ENCODE measurements around the gene DPP6. TPM values are rescaled to one million over a fixed set of nuclear protein-coding genes. Genes with fewer than 3 reads are reported as not detected.

DPP6 gene
- polyA plus RNA-seq, 4 donors: 42.7 to 61.2 (median 48.9) TPM

DNA sequence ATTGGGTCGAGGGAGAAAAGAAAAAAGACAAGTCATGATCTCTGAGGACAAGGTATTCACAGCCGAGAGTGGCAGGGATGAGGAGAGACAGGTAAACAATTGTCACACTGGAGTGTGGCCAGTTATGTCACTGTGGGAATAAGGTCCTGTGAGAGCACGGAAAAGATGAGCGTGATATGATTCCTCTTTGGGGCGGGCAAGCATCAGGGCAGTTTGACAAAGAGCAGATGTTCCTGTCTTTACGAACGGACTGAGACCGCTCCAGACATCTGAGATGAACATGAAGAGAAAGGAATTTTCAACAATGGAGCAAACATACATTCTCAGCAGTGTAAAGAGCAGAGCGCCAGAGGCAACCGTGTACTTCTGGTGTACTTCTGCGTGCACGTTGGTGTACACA lies 278.1 kb downstream of the DPP6 start:
- DNase-seq (ENCODE audit: low read depth in 4 of 4, low spot score in 3 of 4): no peak

DNA sequence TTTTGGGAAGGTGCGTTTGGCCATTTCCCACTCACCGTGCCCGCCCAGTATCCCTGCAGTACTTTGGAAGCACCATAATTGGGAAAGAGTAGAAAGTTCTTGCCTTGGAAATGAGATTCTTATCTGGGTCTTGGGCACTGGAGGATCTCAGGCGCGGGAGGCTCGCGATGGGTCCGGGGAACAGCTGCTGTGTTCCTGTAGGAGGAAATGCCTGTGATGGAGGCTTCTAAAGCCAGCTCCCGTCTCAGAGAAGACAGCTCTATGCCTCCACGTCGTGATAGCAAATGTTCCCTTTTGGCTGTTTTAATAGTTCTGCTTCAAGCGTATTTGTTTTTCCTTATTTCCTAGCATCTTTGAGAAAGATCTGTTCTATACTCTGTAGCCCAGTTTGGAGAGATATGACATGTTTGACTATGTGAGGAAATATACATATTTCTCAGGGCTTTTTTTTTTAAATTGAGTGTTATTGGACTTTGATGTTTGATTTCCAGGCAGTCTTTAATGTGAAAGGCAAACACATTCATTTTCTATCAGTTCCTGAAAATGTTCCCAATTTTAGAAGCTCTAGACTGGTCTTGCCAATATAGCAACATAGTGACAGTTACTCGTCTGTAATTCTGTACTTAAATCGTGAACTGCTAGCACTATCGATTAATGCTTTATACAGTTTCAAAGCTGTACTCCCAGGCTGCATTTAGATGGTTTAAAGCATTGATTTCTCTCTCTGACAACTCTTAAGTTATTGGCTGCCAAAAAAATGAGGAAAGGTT lies 280.8 kb downstream of the DPP6 start:
- DNase-seq (ENCODE audit: low read depth in 4 of 4, low spot score in 3 of 4): no peak

DNA sequence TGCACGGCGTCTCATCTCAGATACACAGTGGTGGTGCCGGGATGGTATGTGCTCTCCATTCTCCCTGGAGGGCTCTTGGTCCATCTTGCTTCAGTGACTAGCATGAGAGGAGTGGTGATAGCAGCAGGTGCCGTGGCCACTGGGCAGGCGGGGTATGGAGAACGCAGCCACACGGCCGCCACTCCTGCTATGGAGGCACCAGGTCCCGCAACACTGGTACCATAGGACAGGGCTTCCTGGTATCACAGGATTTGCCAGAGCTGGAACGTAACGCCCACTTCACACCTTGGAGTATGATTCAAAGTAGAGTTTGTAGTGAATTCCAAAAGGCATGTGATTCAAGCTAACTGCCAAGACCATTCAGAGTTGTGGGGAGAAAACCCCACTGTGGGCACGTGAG lies 284.1 kb downstream of the DPP6 start:
- no peak for DNase-seq (ENCODE audit: low read depth in 4 of 4, low spot score in 3 of 4)

- DNase-seq (ENCODE audit: low read depth in 4 of 4, low spot score in 3 of 4): no peak
These were observed 286.7 kb downstream of the DPP6 start for GRCh38 chr7:154338701-154339506.

- no peak for DNase-seq (ENCODE audit: low read depth in 4 of 4, low spot score in 3 of 4)
These were observed 290.9 kb downstream of the DPP6 start for GRCh38 chr7:154342971-154343633.

- DNase-seq (ENCODE audit: low read depth in 4 of 4, low spot score in 3 of 4): no peak
These were observed 291.7 kb downstream of the DPP6 start for GRCh38 chr7:154343778-154344412.

DNA sequence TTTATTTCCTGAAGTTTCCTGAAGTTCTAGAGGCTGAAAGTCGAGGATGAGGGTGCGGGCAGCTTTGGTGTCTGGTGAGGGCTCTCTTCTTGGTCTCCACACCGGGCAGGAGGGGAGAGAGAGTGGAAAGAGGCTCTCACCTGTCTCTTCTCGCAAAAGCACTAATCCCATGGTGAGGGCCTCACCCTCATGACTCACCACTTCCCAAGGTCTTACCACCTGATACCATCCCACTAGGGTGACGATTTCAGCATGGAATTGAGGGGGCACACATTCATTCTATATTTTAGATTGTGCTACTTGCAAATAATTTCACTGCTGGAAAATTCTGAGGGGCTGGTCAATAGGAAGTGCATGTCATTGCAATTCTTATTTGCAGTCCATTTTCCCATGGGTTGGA lies 292.9 kb downstream of the DPP6 start:
- DNase-seq (ENCODE audit: low read depth in 4 of 4, low spot score in 3 of 4): no peak

- no peak for DNase-seq (ENCODE audit: low read depth in 4 of 4, low spot score in 3 of 4)
These were observed 295.6 kb downstream of the DPP6 start for GRCh38 chr7:154347700-154348266.

DNA sequence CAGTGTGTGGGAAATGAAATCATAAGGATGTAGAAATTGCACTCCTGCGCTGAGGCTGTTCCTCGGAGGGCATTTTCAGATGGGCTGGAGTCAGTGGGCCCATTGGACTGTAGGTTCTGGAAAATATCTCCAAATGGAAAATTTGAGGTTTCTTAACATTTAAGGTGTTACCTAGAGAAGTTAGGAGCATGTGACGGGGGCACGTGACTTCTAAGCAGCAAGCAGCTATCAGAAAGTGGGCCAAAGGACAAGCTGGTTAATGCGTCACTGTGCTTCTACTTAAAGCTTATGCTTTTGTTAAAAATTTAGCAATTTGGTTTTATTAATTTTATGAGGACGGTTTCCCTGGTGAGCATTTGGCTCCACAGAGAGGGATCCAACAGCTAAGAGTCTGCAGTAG lies 298.7 kb downstream of the DPP6 start:
- no peak for DNase-seq (ENCODE audit: low read depth in 4 of 4, low spot score in 3 of 4)

DNA sequence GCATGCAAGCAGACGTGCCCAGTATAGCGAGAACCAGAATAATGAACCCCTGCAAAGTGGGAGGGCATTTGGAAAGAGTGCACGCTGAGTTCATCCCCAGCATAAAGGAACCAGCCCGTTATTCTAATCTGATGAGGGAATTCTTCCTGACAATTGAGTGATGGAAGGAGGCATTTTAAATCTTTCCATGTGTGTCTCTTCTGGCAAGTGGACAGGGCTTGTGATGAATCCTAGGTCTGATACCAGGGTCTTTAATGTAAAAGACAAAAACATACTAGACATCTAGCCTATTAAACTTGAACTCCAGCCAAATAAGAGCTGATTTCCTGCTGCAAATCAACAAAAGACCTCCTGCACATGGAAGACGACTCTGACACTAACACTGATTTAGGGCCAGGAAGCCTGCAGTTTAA lies 301.2 kb downstream of the DPP6 start:
- no peak for DNase-seq (ENCODE audit: low read depth in 4 of 4, low spot score in 3 of 4)

DNA sequence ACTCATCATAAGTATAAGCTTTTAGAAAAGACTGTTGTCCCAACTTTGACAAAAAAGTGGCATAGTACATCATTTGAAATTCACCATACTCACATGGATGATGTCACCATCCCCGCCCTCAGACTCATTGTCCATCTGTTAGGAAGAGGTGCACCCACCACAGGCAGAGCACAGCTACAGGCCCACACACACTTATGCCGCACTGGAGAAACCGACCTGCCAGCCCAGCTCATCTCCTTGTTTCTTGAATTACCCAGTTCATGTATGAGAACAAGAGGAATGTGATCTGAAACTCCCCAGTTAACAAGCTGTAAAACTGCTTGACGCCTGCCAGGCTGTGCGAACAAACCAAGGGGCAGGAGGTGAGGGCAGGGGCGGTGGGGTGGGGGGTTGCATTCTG lies 312.0 kb downstream of the DPP6 start:
- no peak for DNase-seq (ENCODE audit: low read depth in 4 of 4, low spot score in 3 of 4)

- no peak for DNase-seq (ENCODE audit: low read depth in 4 of 4, low spot score in 3 of 4)
These were observed 319.2 kb downstream of the DPP6 start for GRCh38 chr7:154371424-154371823.

DNA sequence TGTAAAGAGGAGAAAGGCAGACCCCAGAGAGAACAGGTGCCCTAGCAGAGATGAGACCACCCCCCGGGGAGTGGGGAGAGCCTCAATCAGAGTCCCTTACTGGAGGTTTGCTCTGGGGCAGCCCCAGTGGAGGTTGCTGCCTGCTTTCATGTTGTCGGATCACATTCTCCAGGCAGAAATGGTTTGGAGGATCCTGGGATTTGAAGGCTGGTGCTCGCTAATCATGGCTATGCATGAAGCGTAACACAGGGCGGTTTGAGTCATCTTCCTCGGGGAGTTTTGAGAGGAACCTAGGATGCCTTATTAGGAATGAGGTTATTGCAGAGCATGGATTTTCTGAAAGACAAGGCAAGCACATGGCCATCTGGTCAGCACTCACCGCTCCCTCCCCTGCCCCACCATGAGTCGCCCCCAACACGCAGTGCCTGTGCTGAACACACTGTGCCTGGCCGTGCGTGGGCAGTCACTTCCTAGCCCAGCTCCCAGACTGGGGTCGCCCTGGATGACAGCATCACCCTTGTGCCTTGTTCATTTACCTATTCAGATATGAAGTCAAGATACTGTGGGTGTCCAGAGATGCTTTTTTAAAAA lies 319.9 kb downstream of the DPP6 start:
- DNase-seq (ENCODE audit: low read depth in 4 of 4, low spot score in 3 of 4): no peak

- DNase-seq (ENCODE audit: low read depth in 4 of 4, low spot score in 3 of 4): no peak
These were observed 321.8 kb downstream of the DPP6 start for GRCh38 chr7:154373956-154374355.

GRCh38 chr7:154375956-154376355 lies 323.8 kb downstream of the DPP6 start:
- no peak for DNase-seq (ENCODE audit: low read depth in 4 of 4, low spot score in 3 of 4)

DNA sequence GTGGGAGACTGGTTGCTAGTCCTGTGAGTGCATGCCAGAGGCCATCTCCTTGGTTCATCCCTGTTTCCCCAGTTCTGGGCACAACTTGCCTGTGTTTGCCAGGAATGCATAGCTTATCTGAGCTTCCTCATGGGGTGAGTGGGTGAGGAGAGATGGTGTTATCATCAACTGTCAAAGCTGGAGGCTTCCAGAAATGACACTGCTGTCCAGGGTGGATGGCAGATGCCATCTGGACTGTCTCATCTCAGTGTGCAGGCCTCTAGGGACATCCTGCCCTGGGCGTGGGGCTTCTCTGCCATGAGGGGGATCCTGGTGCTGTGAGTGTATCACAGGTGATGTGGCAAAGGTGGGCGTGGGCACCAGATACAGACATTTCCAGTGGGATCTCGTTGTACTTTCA lies 328.6 kb downstream of the DPP6 start:
- no peak for DNase-seq (ENCODE audit: low read depth in 4 of 4, low spot score in 3 of 4)

GRCh38 chr7:154383045-154383444 lies 330.8 kb downstream of the DPP6 start:
- DNase-seq (ENCODE audit: low read depth in 4 of 4, low spot score in 3 of 4): peak in 1 of 4 donors; percentile 30

GRCh38 chr7:154385214-154385613 lies 333.0 kb downstream of the DPP6 start:
- DNase-seq (ENCODE audit: low read depth in 4 of 4, low spot score in 3 of 4): no peak

- DNase-seq (ENCODE audit: low read depth in 4 of 4, low spot score in 3 of 4): no peak
These were observed 335.1 kb downstream of the DPP6 start for GRCh38 chr7:154387252-154387651.

DNA sequence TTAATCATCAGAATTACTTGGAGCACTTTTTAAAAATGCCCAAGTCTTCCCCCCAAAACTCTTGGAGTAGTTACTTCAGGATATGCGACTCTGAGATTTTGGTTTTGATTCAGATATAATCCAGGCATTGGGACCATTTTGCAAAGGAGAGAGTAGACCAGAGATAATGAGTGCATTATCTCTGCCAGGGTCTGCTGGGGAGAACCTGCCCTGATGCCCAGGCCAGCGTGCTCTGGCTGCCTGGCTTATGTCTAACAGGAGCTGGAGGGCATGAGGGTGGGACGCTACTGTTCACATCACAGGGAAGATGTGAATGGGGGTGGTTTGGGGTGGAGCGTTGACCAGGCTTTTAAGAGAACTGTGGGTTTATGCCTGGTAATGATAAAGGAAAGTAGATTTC lies 336.2 kb downstream of the DPP6 start:
- no peak for DNase-seq (ENCODE audit: low read depth in 4 of 4, low spot score in 3 of 4)

All from right renal pelvis (tissue), 4 donors.